Measurements from ENCODE around the gene ZNF768. TPM values are rescaled to one million over a fixed set of nuclear protein-coding genes. Genes with fewer than 3 reads are reported as not detected.
"Not testable (repeated sequence)": the region's sequence is repeated elsewhere in the genome, so short reads cannot be mapped to it uniquely, and the experiment has no call there.

ZNF768 gene
- total RNA-seq, 1 experiment from 2014 or later = 59.7 TPM

DNA sequence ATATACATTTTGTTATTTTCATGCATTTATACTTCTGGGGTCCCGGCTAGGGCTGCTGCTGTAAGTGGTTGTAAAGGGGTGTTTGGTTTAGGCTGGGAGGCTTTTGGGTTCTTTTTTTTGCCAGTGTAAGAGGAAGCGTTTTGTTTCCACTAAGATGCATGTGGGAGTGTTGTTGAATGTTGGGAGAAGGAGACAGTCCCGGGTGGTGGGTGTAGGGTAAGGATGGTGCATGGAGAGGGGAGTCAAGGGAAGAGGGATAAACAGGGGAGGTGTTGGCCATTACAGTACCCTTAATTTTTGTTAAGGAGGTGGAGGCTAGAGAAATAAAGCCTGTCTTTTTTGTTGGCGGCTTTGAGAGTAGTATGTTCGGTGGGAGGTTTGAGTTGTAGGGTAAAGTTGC, 16.7 kb upstream of the ZNF768 start:
- no peaks in the 10 kb centered on the region for H3K9me3 ChIP-seq (replicated peaks)
- H3K4me1 ChIP-seq = peaks cover 8% of the 10 kb centered on the region
- H3K4me3 ChIP-seq = no peak overlapping the region

DNA sequence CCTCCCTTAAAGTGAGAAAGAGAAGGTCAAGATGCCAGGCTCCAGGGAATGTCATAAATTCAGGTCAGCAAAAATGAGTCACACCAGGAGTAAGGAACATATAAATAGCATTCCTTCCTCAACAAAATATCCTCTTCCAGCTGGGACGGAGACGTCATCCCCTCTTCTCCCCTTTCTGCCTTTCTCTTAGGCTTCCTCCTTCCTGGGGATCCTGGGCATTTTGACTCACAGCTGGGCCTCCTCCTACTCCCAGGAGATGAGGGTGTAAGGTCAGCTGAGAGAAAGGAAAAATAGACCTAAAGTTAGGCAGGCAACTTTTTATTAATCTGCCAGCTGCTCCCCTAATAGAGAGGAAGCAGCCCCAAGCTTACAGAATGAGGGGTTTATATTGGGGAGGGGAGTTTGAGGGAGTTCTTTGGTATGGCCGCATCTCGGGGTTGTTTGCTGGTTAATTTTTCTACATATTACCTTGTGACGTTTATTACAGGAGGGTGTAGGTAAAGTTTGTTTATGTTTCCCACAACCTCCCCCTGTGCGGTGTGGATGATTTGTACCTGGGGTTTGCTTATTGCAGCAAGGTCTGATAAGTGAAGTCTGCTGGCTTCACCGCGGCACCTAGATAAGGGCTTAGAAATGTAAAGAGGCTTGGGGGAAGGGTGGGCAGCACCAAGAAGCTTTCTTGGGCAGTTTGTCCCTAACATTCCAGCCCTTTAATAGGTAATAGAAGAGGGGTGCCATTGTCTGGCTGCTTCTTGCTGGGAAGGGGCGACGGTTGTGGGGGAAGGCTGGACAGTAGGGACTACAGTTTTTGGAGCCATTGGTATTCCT, 15.3 kb upstream of the ZNF768 start:
- H3K36me3 ChIP-seq = no peaks in the 10 kb centered on the region
- no peaks in the 10 kb centered on the region for H3K27me3 ChIP-seq
- DNase-seq = peak in 1 of 2 experiments; percentile 29
- no peak overlapping the region for H3K27ac ChIP-seq
- peaks cover 8% of the 10 kb centered on the region for H3K4me1 ChIP-seq
- H3K4me3 ChIP-seq = no peak overlapping the region
- H3K9me3 ChIP-seq (replicated peaks) = no peaks in the 10 kb centered on the region

More for the DNA sequence above, 16.7 kb upstream of the ZNF768 start:
- Histone ChIP-seq H3K27me3 (no peaks in the 10 kb centered on the region), H3K36me3 (no peaks in the 10 kb centered on the region), H3K27ac (no peak overlapping the region)
- no peak for DNase-seq

DNA sequence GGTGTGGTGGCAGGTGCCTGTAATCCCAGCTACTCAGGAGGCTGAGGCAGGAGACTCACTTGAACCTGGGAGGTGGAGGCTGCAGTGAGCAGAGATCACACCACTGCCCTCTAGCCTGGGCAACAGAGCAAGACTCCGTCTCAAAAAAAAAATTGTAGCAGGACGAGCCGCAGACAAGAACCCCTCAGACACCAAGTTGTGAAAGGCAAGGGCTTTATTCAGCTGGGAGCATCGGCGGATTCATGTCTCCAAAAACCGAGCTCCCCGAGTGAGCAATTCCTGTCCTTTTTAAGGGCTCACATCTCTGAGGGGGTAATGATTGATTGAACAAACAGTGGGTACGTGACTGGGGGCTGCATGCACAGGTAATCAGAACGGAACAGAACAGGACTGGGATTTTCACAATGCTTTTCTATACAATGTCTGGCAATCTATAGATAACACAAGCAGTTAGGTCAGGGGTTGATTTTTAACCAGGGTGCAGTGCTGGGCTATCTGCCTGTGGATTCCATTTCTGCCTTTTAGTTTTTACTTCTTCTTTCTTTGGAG, 14.6 kb upstream of the ZNF768 start:
- DNase-seq; H3K4me1 ChIP-seq; H3K9me3 ChIP-seq (replicated peaks); H3K27ac ChIP-seq; H3K27me3 ChIP-seq; H3K36me3 ChIP-seq; H3K4me3 ChIP-seq: not testable (repeated sequence)

DNA sequence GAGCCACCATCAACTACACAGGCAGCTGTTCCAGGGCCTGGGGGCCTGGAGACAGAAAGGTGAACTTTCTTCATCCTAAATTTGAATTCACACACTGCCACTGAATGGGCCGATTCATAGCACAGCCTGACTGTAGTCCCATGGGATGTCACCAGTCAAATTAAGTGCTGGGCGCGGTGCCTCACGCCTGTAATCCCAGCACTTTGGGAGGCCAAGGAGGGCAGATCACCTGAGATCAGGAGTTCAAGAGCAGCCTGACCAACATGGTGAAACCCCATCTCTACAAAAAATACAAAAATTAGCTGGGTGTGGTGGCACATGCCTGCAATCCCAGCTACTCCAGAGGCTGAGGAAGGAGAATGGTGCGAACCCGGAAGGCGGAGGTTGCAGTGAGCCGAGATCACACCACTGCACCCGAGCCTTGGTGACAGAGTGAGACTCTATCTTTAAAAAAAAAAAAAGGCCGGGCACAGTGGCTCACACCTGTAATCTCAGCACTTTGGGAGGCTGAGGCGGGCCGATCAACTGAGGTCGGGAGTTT, 13.7 kb upstream of the ZNF768 start:
- H3K27me3 ChIP-seq; H3K4me3 ChIP-seq; H3K9me3 ChIP-seq (replicated peaks); H3K27ac ChIP-seq; DNase-seq; H3K4me1 ChIP-seq; H3K36me3 ChIP-seq: not testable (repeated sequence)

- Histone ChIP-seq H3K36me3 (no peaks in the 10 kb centered on the region), H3K4me1 (peaks cover 8% of the 10 kb centered on the region), H3K4me3 (no peak overlapping the region), H3K27me3 (no peaks in the 10 kb centered on the region), H3K9me3 (replicated peaks) (no peaks in the 10 kb centered on the region), H3K27ac (no peak overlapping the region)
- DNase-seq = no peak
Measured at GRCh38 chr16:30539000-30539964, 12.9 kb upstream of the ZNF768 start.

GRCh38 chr16:30536391-30537024, 10.1 kb upstream of the ZNF768 start:
- not testable (repeated sequence) for H3K27ac ChIP-seq; H3K36me3 ChIP-seq; H3K4me3 ChIP-seq; H3K27me3 ChIP-seq; DNase-seq; H3K9me3 ChIP-seq (replicated peaks); H3K4me1 ChIP-seq

GRCh38 chr16:30535777-30536190, 9.4 kb upstream of the ZNF768 start:
- H3K27me3 ChIP-seq = no peaks in the 10 kb centered on the region
- H3K27ac ChIP-seq = no peak overlapping the region; the same call in 1 of the 2 replicates
- no peaks in the 10 kb centered on the region for H3K36me3 ChIP-seq
- H3K9me3 ChIP-seq (replicated peaks) = no peaks in the 10 kb centered on the region
- H3K4me1 ChIP-seq = no peaks in the 10 kb centered on the region
- DNase-seq = peak; percentile 71 to 74
- peak overlapping the region; percentile 80 for H3K4me3 ChIP-seq

DNA sequence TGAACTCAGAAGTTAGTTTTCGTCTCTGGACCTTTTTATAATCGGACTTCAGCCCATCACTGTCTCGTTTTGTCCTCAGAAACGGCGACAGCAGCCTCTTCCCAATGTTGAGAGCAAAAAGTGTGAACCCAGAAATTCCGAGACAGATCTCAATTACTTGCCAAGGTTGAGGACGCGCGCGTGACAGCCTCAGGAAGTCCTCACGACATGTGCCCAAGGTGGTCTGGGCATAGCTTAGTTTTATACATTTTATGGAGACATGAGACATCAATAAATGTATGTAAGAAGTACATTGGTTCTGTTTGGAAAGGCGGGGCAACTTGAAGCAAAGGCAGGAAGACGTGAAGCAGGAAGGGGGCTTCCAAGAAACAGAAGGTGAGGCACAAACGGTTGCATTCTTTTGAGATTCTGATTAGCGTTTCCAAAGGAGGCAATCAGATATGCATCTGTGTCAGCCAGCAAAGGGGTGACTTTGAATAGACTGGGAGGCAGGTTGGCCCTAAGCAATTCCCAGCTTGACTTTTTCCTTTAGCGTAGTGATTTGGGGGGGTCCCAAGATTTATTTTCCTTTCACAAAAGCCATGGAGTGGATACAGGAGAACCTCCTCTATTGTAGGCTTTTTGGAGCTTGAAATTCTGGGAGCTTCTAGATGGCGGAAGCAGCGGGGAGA, 8.9 kb upstream of the ZNF768 start:
- Histone ChIP-seq H3K4me3 (peak overlapping the region; percentile 80), H3K27ac (peak overlapping the region; percentile 79), H3K36me3 (no peaks in the 10 kb centered on the region), H3K9me3 (replicated peaks) (no peaks in the 10 kb centered on the region), H3K4me1 (no peaks in the 10 kb centered on the region), H3K27me3 (no peaks in the 10 kb centered on the region)
- DNase-seq = peak in 1 of 2 experiments; percentile 16

- DNase-seq = peak; percentile 85 to 87
- Histone ChIP-seq H3K27ac (peak within 1 kb of the TSS; percentile 79), H3K4me1 (no peaks in the 10 kb centered on the region), H3K27me3 (no peaks in the 10 kb centered on the region), H3K9me3 (replicated peaks) (no peaks in the 10 kb centered on the region), H3K4me3 (peak within 1 kb of the TSS; percentile 80), H3K36me3 (no peaks in the 10 kb centered on the region)
Measured at GRCh38 chr16:30534368-30535105, 8.2 kb upstream of the ZNF768 start, which contains the start of gene ZNF747. ZNF747 (minus strand) TSS chr16:30534858; CDS start chr16:30534679, 179 bp downstream.

DNA sequence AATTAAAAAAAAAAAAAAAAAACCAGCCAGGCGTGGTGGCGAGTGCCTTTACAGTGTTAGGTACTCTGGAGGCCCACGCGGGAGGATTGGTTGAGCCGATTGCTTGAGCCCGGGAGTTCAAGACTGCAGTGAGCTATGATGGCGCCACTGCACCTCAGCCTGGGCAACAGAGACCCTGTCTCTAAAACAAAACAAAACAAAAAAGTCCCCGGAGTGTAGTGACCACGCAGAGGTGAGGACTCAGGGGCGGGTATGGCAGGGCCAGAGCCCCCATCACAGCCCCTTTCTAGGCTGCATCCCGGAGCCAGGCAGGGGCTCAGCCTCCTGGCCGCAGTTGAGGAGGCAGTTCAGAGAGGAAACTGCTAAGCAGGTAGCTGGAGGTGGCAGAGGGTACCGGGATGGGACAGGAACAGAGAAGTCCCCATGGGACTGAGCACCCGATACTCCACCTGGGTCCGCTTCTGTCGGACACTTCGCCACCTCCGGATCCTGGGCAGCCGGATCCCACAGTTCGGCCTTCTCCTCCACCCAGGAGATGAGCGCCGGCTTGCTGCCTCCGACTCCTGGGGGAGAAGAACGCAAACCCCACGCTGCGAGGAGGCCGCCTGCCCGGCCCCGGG, 7.5 kb upstream of the ZNF768 start:
- no peaks in the 10 kb centered on the region for H3K9me3 ChIP-seq (replicated peaks)
- H3K27ac ChIP-seq = peak overlapping the region; percentile 79
- peak overlapping the region; percentile 80 for H3K4me3 ChIP-seq
- no peaks in the 10 kb centered on the region for H3K4me1 ChIP-seq
- DNase-seq = peak in 1 of 2 experiments; percentile 23
- H3K36me3 ChIP-seq = no peaks in the 10 kb centered on the region
- no peaks in the 10 kb centered on the region for H3K27me3 ChIP-seq

DNA sequence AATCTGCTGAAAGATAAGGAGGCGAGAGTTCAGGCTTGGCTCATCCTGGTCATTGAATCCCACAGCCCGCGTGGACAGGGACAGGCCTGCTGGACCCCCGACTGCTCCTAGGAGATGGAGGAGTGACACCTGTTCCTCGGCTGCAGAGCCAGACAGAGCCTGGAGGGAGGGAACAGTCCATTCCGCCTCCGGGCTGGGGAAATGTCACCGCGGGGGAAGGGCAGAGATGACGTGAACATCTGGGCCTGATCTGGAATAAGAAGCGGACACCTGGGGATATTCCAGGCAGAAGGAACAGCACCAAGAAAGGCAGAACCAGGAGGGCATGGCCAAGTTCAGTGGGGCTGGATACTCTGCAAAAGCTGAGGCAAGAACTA, 6.8 kb upstream of the ZNF768 start:
- Histone ChIP-seq H3K36me3 (no peaks in the 10 kb centered on the region), H3K4me3 (no peak overlapping the region), H3K4me1 (no peaks in the 10 kb centered on the region), H3K27me3 (no peaks in the 10 kb centered on the region), H3K9me3 (replicated peaks) (no peaks in the 10 kb centered on the region), H3K27ac (no peak overlapping the region)
- no peak for DNase-seq

DNA sequence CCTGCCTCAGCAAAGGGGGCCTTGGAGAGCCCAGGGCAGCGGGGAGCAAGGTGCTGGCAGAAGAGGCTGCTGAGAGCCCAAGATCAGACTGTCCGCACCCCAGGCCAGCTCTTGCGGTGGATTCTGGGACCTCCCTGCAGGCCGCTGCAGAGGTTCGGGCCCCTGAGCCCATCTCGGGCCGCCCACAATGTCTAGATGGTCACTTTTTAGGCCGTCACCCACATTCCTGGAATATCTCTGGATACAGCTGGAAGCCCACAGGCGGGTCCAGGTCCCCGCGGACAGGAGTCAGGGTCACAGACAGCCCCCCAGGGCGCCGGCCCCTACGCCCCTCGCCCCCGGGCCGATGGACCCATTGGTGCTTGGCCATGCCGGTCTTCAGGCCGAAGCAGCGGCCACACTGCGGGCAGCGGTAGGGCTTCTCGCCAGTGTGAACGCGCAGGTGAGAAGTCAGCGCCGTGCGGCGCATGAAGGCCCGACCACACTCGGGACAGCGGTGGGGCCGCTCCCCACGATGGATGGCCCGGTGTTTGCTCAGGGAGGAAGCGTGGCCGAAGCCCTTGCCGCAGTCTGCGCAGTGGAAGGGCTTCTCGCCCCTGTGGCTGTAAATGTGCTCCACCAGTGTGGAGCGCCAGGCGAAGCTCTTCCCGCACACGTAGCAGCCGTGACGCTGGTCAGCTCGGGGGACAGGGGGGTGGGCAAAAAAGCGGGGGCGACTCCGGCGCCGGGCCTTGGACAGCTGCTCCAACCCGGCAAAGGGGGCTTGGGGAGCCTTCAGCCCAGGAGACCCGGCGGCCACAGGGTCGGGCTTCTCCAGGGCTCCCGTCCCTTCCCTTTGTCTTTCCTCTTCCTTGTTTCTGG, 6.1 kb upstream of the ZNF768 start:
- H3K27me3 ChIP-seq = no peaks in the 10 kb centered on the region
- peaks cover 4% of the 10 kb centered on the region; the same call in 1 of the 2 replicates for H3K4me1 ChIP-seq
- no peak for DNase-seq
- H3K9me3 ChIP-seq (replicated peaks) = no peaks in the 10 kb centered on the region
- H3K27ac ChIP-seq = no peak overlapping the region
- no peak overlapping the region for H3K4me3 ChIP-seq
- no peaks in the 10 kb centered on the region for H3K36me3 ChIP-seq

Measured in SJCRH30 (cell line).